Stimulated activated naive CD4-positive, alpha-beta T cell (primary cell): ENCODE results near the gene C1orf210.

Source experiments
- DNase-seq, 6 experiments: peaks; one replicate each; lab custom pipeline; 2025; lab: John Stamatoyannopoulos, UW

The C1orf210 gene

DNA sequence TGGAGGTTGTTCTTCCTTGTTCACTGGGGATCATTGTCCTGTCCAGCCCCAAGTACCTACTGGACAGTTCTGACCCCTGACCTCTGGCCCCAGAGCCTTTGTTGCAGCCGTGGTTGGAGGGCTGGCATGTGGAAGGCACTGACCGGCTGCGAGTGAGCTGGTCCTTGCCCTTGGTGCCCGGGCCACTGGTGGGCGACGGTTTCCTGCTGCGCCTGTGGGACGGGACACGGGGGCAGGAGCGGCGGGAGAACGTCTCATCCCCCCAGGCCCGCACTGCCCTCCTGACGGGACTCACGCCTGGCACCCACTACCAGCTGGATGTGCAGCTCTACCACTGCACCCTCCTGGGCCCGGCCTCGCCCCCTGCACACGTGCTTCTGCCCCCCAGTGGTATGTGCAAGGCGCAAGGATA lies 26.8 kb upstream of the C1orf210 start:
- DNase-seq = no peak

DNA sequence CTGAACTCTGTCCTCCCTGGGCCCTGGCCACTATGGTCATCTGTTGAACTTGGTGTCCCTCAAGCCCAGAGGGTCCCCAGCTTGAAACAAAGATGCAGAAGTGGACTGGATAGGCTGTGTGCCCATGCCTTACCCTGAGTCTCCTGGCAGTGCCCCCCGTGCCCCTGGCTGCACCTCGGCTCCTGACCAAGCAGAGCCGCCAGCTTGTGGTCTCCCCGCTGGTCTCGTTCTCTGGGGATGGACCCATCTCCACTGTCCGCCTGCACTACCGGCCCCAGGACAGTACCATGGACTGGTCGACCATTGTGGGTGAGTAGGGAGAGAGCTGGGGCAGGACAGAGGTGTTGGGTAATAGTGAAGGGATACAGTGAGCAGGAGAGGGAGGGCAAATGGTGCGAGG lies 26.1 kb upstream of the C1orf210 start:
- no peak for DNase-seq

DNA sequence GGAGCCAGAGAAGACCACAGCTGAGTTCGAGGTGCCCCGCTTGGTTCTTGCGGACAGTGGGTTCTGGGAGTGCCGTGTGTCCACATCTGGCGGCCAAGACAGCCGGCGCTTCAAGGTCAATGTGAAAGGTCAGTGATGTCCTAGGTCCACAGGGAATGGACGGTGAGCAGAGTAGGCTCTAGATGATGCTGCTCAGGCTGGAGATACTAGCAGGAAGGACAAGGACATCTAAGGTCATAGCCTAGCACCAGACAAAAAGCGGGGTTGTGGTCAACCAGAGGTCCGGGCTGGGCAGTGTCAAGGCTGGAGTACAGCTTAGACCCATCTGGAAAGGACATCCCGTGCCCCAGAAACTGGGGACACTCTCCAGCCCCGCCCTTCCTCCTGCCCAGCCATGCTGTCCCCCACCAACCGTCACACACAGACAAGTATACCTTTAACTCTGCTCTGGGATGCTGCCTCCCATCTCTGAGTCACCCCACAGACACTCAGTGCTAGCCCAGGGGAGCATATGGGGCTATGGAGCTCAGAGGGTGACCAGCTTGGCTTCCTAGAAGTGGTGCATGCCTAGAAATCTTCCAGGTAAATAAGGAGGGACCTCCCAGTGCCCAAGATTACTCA lies 24.1 kb upstream of the C1orf210 start:
- no peak for DNase-seq

DNA sequence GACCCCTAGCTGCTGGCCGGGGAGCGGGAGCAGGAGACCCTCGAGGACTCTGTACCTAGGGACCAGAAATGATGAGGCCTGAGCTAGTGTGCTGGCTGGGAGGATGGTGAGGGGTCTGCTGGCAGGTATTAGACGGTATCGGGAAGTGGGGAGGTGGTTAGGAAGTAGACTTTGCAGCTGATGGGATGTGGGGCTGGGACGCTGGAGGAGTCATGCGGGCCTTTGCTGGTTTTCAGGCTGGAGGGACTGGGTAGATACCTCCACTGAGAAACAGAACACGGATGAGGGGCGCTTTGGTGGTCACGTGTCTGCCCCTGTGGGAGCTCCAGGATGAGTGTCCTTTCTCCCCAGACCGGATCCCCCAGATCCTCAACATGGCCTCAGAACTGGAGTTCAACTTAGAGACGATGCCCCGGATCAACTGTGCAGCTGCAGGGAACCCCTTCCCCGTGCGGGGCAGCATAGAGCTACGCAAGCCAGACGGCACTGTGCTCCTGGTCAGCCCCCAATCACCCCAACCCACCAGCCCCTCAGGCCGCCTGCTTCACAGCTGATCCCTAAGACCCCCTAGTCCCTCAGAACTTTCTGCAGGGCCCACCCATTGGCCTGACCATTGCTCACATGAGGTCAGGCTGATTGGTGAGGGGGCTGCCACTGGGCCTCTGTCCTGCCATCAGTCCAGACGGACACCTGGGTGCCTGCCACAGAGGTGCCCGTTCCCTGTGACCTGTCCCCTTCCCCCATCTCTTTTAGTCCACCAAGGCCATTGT lies 23.4 kb upstream of the C1orf210 start:
- no peak for DNase-seq

DNA sequence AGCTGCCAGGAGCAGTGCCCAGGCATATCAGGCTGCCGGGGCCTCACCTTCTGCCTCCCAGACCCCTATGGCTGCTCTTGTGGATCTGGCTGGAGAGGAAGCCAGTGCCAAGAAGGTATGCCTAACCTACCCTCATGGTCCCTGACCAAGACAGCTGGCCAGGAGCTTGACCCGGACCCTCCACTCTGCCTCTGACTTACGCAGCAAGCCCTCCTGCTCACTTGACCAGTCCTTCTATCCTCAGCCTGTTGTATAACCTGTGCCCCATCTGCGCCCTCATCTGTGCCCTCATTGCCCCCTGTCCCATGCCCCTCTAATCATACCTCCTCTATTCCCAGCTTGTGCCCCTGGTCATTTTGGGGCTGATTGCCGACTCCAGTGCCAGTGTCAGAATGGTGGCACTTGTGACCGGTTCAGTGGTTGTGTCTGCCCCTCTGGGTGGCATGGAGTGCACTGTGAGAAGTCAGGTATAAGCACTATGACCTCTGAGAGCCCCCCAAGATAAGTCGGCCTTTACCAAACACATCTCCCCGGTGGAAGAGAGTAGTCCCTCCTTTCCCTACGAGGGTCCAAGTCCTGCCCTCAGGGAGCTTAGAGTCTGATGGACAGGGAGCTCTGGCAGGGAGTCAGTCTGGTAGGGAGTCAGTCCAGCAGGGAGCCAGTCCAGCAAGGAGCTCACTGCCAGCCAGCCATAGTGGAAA lies 22.2 kb upstream of the C1orf210 start:
- no peak for DNase-seq

DNA sequence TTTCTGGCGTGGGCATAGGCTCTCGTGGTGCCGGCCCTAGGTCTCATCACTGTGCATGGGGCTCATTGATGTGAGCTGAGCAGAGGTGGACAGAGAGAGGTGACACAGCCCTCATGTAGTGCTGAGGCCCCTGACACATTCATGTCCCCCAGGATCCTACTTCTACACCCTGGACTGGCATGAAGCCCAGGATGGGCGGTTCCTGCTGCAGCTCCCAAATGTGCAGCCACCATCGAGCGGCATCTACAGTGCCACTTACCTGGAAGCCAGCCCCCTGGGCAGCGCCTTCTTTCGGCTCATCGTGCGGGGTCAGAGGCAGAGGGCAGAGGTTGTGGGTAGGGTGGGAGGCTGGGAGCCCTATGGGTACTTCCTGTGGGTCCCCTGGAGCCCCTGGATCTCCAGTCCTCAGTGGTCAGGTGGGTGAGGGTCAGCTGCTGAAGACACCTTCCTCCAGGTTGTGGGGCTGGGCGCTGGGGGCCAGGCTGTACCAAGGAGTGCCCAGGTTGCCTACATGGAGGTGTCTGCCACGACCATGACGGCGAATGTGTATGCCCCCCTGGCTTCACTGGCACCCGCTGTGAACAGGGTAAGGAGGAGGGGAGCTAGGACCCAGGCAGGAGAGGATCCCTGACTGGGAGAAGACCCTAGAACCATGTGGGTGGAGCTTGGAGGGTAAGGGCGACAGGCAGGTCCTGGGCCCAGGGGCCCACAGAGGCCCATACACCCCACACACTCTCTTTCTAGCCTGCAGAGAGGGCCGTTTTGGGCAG lies 21.5 kb upstream of the C1orf210 start:
- DNase-seq = no peak

DNA sequence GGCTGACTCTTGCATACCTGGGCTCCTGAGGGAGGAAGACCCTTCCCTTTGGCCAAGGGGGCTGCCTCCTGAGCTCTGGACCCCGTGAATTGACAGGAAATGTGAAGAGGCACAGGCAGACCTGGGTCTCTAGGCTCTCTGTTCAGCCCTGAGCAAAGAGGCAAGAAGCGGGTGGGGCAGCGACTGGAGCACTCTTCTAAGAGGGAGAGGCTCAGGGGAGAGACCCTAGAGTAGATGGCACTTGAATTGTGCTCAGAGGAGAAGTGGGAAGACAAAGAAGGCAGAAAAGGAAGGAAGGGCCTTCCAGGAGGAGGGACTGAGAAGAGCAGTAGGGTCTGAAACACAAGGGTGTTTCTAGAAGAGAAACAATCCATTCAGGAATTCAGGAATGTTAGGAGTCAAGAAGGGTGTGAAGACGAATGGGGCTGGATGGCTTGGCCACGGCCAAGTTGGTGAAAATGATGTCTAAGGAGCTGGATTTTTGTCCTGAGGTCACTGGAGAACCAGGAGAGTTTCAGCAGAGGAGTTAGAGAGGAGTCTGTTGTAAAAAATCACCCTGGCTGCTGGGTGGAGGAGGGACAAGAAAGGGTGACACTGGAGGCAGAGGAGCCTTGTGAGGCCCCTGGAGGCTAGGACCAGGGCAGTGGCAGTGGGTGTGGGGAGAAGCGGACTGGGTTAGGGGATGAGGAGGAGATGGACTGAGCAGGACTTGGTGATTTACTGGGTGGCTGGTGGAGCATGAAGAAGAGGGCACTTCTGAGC lies 20.7 kb upstream of the C1orf210 start:
- DNase-seq = no peak

DNA sequence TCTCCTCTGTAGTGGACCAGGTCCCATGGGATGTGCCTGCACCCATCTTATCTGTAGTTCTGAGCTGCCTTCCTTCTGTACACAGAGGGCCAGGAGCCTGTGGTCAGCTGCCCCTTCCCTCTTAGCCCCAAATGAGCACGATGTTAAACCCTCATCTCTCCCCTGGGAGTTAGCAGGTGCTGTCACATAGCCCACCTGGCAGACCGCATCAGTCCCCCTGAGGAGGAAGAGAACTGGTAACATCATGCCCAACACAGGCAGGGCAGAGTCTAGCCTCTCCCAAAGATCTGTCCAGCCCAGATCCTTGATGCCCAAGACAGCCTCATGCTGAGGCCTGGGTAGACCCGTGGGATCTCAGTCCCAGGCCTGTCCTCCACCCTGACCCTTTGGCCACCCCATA lies 20.1 kb upstream of the C1orf210 start:
- no peak for DNase-seq

DNA sequence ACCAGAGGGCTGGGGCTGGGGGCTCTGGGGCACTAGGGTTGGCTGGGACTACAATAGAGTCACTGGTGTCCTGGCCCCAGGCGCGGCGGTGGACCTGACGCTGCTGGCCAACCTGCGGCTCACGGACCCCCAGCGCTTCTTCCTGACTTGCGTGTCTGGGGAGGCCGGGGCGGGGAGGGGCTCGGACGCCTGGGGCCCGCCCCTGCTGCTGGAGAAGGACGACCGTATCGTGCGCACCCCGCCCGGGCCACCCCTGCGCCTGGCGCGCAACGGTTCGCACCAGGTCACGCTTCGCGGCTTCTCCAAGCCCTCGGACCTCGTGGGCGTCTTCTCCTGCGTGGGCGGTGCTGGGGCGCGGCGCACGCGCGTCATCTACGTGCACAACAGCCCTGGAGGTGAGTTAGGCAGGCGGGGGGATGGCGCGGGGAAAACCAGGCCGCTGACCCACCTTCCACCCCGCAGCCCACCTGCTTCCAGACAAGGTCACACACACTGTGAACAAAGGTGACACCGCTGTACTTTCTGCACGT lies 19.5 kb upstream of the C1orf210 start:
- no peak for DNase-seq

DNA sequence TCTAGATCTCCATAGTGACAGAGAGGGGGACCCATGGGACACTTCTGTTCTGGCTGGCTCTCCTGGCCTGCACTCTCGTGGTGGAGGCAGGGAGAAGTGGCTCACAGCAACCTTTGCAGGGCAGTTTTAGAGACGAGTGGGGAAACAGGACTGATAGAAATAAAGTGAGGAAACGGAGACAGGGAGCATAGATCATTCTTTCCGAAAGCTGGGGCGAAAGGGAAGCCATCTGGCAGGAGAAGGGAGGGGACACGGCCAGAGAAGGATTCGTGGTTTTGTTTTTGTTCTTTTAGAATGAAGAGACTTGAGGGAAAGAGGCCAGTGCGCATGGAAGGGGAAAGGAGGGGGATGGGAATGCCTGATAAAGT lies 18.9 kb upstream of the C1orf210 start:
- DNase-seq = no peak

DNA sequence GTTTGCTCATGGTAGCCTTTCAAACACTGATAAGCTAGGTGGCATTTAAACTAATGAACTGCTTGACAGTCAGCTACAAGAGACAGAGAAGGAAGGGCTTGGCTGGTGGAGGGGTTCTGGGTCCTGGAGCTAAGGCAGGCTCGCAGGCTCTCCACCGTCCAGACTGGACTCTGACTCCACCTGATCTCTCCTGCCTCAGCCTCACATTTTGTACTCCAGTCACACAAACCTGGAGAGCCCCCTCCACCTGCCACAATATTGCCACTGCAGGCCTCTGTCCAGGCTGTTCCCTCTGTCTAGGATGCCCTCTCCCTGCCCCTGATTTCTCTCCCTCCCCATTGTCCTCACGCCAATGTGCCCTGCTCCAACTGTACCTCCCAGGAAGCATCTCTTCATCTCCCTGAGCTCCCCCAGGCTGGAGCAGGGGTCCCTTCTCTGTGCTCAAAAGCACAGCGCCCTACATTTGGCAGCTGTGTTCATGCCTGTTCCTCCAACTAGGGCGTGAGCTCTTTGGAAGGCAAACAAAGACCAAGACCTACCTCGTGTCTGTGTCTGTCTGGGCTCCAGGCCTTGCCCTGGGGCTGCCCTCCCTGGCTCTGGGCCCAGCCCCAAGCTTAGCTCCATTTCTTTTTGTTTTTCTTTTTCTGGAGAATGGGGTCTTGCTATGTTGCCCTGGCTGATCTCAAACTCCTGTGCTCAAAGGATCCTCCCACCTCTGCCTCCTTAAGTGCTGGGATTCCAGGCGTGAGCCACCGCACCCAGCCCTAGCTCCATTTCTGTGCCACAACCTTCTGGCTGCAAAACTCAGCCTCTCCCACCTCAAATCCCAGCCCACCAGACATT lies 18.3 kb upstream of the C1orf210 start:
- no peak for DNase-seq

DNA sequence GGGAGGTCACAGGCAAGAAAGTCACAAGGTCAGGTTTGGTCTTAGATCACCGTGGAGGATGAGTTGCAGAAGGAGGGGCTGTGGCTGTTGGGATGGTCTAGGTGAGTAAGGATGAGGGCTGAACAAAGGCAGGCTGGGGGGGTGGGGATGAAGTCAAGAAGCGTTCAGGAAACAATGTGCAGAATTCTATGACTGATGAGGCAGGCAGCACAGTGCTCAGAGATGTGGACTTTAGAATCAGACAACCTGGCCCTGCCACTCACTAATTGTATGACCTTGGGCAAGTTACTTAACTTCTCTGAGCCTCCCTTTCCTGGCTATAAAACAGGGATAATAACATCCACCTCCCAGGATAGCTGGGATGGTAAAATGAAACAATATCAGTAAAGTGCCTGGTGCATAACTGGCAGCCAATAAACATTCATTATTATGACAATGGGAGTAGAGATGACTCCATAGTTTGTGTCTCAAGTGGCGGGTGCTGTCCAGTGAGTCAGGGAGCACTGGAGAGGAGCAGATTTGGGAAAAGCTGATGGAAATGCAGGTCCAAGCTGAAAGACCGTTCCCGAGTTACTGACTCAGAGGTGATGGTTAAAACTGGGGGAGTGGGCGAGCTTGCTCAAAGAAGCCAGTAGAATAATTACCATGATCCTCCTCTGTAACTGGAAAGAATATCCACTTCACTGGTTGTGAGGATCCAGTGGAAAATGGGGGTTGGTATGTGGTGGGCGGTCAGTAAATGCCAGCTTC lies 17.5 kb upstream of the C1orf210 start:
- no peak for DNase-seq

DNA sequence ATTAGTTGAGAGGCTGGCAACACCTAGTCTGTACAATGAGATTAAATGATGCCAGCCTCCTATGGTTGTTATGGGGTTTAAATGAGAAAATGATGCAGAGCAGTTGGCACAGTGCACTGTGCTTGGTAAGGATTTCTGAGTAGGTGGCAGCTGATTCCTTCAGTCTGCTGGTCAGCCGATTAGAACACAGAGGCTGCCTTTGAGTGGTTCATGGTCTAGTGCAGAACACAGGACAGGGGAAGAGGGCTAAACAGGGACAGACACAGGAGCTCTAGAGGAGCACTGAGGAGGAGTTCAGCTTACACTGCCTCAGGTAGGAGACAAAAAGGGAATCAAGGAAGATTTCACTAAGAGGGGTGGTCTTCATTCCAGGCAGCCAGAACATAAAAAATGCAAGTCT lies 16.8 kb upstream of the C1orf210 start:
- DNase-seq = no peak

DNA sequence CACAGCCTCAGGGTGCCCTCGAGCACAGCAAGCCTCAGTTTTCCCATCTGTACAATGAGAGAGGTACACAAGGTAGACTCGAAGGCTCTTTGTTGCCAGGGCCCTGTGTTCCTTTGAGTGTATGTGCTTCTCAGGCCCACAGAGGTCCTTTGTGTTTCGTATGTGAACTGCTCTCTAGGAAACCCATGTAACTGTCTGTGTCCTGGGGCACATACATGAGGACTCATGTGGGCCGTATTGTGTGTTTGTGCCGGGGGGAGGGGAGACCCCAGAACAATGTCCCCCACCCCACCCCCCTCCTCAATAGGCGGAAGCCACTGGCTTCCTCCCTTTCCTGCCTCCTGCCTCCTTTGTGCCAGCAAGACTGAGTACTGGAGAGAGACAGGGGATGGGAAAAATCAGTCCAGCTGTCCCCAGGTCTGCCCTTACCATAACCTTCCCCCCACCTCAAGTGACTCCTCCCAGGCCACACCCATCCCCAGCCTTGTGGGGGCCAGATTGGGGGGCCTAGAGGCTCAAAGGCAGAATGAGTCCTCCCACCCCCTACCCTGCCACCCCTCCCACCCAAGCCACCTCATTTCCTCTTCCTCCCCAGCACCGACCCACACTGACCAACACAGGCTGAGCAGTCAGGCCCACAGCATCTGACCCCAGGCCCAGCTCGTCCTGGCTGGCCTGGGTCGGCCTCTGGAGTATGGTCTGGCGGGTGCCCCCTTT lies 15.2 kb upstream of the C1orf210 start, which contains the start of gene TIE1:
Gene TIE1, plus strand, starts transcription at position 605 of the 717 bp plus-strand sequence. Its CDS starts 90 bp downstream, at position 695.
- no peak for DNase-seq

DNA sequence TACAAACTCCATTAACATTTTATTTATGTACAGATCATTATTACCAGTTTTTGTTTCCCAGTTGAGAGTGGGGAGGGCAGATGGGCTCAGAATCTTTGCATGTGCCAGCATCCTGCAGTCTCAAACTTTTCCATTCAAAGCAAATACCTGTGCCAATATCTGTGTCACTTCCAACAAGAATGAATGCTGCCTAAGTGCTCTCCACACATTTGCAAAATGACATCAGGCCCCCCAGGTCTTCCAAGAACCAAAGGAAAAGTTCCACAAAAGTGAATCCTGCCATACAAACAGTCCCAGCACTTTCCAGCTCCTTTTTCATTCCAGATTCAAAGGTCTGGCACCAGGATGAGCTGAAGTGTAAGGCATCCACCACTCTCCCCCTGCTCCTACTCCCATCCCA lies 13.7 kb upstream of the C1orf210 start:
- no peak for DNase-seq

DNA sequence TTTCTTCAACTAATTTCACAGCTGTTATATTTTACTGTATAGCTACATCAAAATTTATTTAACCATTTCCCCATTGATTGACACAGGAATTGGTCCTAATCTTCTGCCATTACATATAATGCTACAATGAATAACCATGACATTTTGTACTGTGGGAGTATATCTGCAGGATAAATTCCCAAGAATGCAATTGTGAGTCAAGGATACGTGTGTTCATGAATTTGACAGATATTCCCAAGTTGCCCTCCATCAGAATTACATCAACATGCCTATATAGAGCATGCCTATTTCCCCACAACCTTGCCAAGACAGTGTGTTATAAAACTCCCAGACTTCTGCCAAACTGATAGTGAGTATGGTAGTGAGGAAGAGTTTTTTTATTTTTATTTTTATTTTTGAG lies 12.7 kb upstream of the C1orf210 start:
- no peak for DNase-seq

DNA sequence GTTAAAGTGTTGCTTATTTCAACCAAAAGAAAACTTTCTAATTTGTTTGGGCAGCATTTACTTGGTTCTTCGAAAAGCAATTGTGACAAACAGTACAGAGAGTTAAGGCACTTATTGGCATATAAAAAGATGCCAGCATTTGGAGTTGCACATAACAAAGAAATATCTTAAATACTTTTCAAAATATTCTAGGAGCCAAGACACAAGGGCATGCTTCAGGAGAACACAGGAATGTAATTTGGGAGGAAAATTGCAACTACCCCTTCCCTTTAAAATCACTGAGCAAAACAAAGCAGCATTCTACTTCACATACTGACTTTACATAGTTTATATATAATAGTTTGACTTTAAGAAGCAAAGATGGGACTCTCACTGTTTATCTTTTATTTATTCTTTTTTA lies 10.8 kb upstream of the C1orf210 start:
- no peak for DNase-seq

DNA sequence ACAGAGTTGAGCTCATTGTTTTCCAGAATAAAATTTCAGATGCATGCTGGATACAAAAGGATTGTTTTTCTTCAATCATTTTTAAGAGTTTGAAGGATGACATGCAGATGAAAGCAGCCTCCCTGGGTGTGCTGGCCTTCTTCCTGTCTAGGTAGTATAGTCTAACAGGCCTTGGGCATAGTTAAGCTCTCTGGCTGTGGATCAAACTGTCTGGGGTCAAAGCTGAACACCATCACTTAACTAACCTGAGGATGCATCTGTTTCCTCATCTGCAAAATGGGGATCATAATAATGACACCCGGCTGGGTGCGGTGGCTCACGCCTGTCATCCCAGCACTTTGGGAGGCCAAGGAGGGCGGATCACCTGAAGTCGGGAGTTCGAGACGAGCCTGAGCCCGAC lies 9.4 kb upstream of the C1orf210 start:
- DNase-seq = no peak
